Measurements from ENCODE around the gene MAML3. TPM values are rescaled to one million over a fixed set of nuclear protein-coding genes. Genes with fewer than 3 reads are reported as not detected.

MAML3 gene
- total and polyA plus RNA-seq, 2 of the 13 experiments (the other 11 are each of a cell fraction or from before 2014, with no cell fraction given): 0.05 to 0.13 TPM

DNA sequence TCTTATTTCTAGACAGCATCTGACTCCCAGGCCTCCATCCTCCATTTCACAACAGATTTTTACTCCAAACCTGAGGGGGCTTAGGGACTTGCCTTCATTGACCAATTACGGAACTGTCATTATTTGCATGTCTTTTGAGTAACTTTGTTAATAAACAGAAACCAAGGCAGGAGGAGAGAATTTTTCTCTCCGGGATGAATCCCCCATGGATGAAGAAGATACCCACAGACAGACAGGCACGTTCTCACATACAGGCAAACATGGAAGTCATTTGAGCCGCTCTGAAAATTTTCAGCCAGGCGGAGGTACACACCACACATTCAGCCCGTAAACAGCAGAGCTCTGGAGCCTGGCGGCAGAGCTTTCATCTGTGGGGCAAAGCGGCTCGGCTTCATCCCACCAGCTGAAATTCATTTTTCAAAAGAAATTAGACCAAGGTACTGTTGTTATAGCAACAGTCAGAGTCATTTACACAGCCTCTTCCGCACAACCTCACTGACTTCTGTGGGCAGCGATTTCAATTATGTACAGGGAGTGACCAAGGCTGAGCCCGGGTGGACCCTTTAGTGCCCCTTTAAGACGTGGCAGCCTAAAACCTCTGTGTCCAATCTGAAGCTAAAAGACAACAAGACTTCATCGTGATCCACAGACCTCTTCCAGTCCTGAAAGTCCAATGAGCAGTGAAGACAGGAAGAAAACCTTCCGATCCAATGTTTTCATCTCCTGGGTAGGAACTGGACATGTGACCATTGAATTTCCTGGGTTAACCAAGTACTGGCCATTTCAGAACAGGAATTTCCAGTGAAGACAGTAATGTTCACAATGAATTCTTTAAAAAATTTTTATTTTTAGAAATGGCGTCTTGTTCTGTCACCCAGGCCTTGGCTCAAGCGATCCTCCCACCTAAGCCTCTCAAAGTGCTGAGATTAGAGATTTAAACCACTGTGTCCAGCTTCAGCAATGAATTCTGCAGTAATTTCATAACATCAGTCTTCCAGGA lies 251.4 kb downstream of the MAML3 start:
- Histone ChIP-seq H3K4me2 (ENCODE audit: low read depth, low read length) (no peak overlapping the region), H3K9me3 (ENCODE audit: low read length) (no peaks in the 10 kb centered on the region), H3K36me3 (replicated peaks in 1 of 2; ENCODE audit: control insufficient read depth in 1 of 2, insufficient read depth in 2 of 2, low read length in 2 of 2) (no peaks in the 10 kb centered on the region), H2AFZ (ENCODE audit: low read length) (no peak overlapping the region), H4K20me1 (ENCODE audit: insufficient read depth, low read length) (no peaks in the 10 kb centered on the region), H3K4me1 (ENCODE audit: insufficient read depth, low read length) (no peaks in the 10 kb centered on the region), H3K27ac (ENCODE audit: extremely low read length, insufficient read depth, low read length) (no peak overlapping the region), H3K9ac (ENCODE audit: insufficient read depth, low read depth, low read length) (no peak overlapping the region), H3K79me2 (ENCODE audit: insufficient read depth, low read length) (no peaks in the 10 kb centered on the region), H3K4me3 (replicated peaks in 1 of 3; ENCODE audit: insufficient read depth in 1 of 3, low read depth in 2 of 3, low read length in 3 of 3) (no peak overlapping the region), H3K27me3 (ENCODE audit: control insufficient read depth in 1 of 2, insufficient read depth in 2 of 2, low read length in 2 of 2) (peaks cover 0 to 5% of the 10 kb centered on the region in 2 experiments; a peak in 1 of 5 replicates)
- BruUV-seq (replicated peaks): no TSS peak
- in situ Hi-C loops (cut with HindIII; ENCODE audit: extremely low pct_ligation_motif_present, low pct_unique_long_range_greater_than_20kb) (no loop called here), intact Hi-C loops (cut with micrococcal nuclease; ENCODE audit: unreplicated experiment) (no loop called here)
- POLR2A ChIA-PET: no interaction called here
- ATAC-seq (no peak), DNase-seq (ENCODE audit: low spot score) (no peak), FAIRE-seq (no peak)
- TF ChIP-seq FOXJ3 (CRISPR knock-in tag; IDR thresholded peaks at IDR 0.05; ENCODE audit: borderline replicate concordance) (no peak), HMG20A (CRISPR knock-in tag; IDR thresholded peaks at IDR 0.05; ENCODE audit: borderline replicate concordance) (no peak), POLR2AphosphoS2 (IDR thresholded peaks at IDR 0.05; ENCODE audit: low read depth, low read length) (no peak), PHF8 (CRISPR knock-in tag; IDR thresholded peaks at IDR 0.05) (no peak)
- CTCF ChIA-PET (ENCODE audit: low intra/inter-chr PET ratio, low total read pairs): no interaction called here
- WGBS (ENCODE audit: low lambda C conversion rate): 70% methylated on average over 14 of the region's 17 CpGs

DNA sequence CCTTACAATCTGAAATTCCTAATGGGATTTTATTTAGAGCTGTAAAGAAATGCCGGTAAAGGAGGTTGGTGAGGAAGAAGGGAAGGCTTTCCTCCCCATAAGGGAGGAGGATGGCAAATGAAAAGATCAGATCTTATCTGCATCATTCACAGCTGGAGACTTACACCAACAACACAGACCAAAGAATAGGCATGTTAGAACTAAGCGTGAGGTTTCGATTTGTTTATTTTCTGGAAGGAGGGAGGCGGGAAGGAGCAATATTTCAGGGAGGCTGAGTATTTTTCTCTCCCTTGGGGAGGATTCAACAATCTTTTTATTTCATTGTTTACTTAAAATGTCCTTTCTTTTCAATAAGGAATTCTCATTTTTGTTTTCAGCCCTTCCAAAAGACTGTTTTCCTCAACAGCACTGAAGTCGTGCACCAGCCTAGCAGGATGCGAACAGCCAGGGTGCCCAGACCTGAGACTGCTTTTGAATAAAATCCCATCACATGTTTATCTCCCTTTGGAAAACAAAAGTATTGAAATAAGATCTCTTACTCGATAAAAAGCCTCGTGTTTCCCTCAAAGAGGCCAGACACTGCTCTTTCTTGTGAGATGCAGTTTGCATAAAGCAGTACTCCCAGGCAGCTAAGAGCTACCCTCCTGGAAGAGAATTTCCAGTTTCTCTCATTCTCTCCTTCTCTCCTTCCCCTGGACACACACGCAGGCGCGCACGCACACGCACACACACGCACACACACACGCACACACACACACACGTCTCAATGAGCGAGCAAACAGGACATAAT lies 252.3 kb downstream of the MAML3 start:
- no peak overlapping the region for H3K27ac ChIP-seq (ENCODE audit: extremely low read length, insufficient read depth, low read length)
- no peaks in the 10 kb centered on the region for H3K36me3 ChIP-seq (replicated peaks in 1 of 2; ENCODE audit: control insufficient read depth in 1 of 2, insufficient read depth in 2 of 2, low read length in 2 of 2)
- no peaks in the 10 kb centered on the region for H3K9me3 ChIP-seq (ENCODE audit: low read length)
- FAIRE-seq: no peak
- intact Hi-C loops (cut with micrococcal nuclease; ENCODE audit: unreplicated experiment): no loop called here
- H3K79me2 ChIP-seq (ENCODE audit: insufficient read depth, low read length): no peaks in the 10 kb centered on the region
- TF ChIP-seq PAWR (CRISPR knock-in tag; IDR thresholded peaks at IDR 0.05; ENCODE audit: borderline replicate concordance): no peak
- TF ChIP-seq TAF1 (CRISPR knock-in tag; IDR thresholded peaks at IDR 0.05): no peak
- no peak for TF ChIP-seq ZNF230 (CRISPR knock-in tag; IDR thresholded peaks at IDR 0.05)
- TF ChIP-seq, protein P1, sequence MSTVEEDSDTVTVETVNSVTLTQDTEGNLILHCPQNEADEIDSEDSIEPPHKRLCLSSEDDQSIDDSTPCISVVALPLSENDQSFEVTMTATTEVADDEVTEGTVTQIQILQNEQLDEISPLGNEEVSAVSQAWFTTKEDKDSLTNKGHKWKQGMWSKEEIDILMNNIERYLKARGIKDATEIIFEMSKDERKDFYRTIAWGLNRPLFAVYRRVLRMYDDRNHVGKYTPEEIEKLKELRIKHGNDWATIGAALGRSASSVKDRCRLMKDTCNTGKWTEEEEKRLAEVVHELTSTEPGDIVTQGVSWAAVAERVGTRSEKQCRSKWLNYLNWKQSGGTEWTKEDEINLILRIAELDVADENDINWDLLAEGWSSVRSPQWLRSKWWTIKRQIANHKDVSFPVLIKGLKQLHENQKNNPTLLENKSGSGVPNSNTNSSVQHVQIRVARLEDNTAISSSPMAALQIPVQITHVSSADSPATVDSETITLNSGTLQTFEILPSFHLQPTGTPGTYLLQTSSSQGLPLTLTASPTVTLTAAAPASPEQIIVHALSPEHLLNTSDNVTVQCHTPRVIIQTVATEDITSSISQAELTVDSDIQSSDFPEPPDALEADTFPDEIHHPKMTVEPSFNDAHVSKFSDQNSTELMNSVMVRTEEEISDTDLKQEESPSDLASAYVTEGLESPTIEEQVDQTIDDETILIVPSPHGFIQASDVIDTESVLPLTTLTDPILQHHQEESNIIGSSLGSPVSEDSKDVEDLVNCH (CRISPR knock-in tag; IDR thresholded peaks at IDR 0.05): no peak
- TF ChIP-seq ZNF678 (CRISPR knock-in tag; IDR thresholded peaks at IDR 0.05): no peak
- ChIA-PET POLR2A (no interaction called here), CTCF (ENCODE audit: low intra/inter-chr PET ratio, low total read pairs) (no interaction called here)
- H3K4me2 ChIP-seq (ENCODE audit: low read depth, low read length): no peak overlapping the region
- DNase-seq (ENCODE audit: low spot score): no peak
- no peak for ATAC-seq
- H2AFZ ChIP-seq (ENCODE audit: low read length): no peak overlapping the region
- H4K20me1 ChIP-seq (ENCODE audit: insufficient read depth, low read length): no peaks in the 10 kb centered on the region
- WGBS (ENCODE audit: low lambda C conversion rate): 54% methylated on average over 17 of the region's 17 CpGs
- no peak overlapping the region for H3K9ac ChIP-seq (ENCODE audit: insufficient read depth, low read depth, low read length)
- H3K4me1 ChIP-seq (ENCODE audit: insufficient read depth, low read length): no peaks in the 10 kb centered on the region
- peaks cover 0 to 9% of the 10 kb centered on the region in 2 experiments; a peak in 1 of 5 replicates for H3K27me3 ChIP-seq (ENCODE audit: control insufficient read depth in 1 of 2, insufficient read depth in 2 of 2, low read length in 2 of 2)
- BruUV-seq (replicated peaks): no TSS peak
- no peak overlapping the region for H3K4me3 ChIP-seq (replicated peaks in 1 of 3; ENCODE audit: insufficient read depth in 1 of 3, low read depth in 2 of 3, low read length in 3 of 3)
- in situ Hi-C loops (cut with HindIII; ENCODE audit: extremely low pct_ligation_motif_present, low pct_unique_long_range_greater_than_20kb): no loop called here

All from HepG2 (cell line).